MG63 (cell line): ENCODE data around the gene TAS2R19. TPM values are rescaled to one million over a fixed set of nuclear protein-coding genes. Genes with fewer than 3 reads are reported as not detected.
"Not testable (repeated sequence)": the region's sequence is repeated elsewhere in the genome, so short reads cannot be mapped to it uniquely, and the experiment has no call there.

Experiments used
- DNase-seq: peaks from one replicate; pipeline ENCODE4 v3.0.0-alpha.2; 2020
- H3K27me3 ChIP-seq: fragments of 250-450 bp; sonication (Bioruptor Pico); 2 replicates; pipeline ENCODE4 v1.5.1; 2020; ENCODE audit warnings: mild to moderate bottlenecking, moderate library complexity
- H3K36me3 ChIP-seq: fragments of 250-450 bp; sonication (Bioruptor Pico); 2 replicates; pipeline ENCODE4 v1.5.1; 2020; ENCODE audit warnings: mild to moderate bottlenecking, moderate library complexity
- H3K4me3 ChIP-seq: fragments of 250-450 bp; sonication (Bioruptor Pico); 2 replicates; pipeline ENCODE4 v1.5.1; 2020; ENCODE audit warnings: mild to moderate bottlenecking, moderate library complexity
- H3K9me3 ChIP-seq: fragments of 250-450 bp; sonication (Bioruptor Pico); 2 replicates; pipeline ENCODE4 v1.5.1; 2020; ENCODE audit warnings: mild to moderate bottlenecking, moderate library complexity
- total RNA-seq: library from RNA; depleted of rRNA; stranded (reverse); fragments of >200 nt; shearing (Covaris generic); gene quantifications from 2 replicates; pipeline ENCODE4 v1.2.3, GENCODE V29; 2014; ENCODE audit warnings: low replicate concordance; rRNA removed

Gene TAS2R19
- not detected in 2 replicates for total RNA-seq

- no peaks in the 10 kb centered on the region for H3K9me3 ChIP-seq
- H3K27me3 ChIP-seq, result no peaks in the 10 kb centered on the region
- no peak within 1 kb of the TSS for H3K4me3 ChIP-seq
- H3K36me3 ChIP-seq, result no peaks in the 10 kb centered on the region
- DNase-seq, result no peak
Observed at GRCh38 chr12:11022520-11022919, at the start of gene TAS2R19. Gene TAS2R19, minus strand, starts transcription at chr12:11022620. Its CDS starts 49 bp downstream, at chr12:11022571.

DNA sequence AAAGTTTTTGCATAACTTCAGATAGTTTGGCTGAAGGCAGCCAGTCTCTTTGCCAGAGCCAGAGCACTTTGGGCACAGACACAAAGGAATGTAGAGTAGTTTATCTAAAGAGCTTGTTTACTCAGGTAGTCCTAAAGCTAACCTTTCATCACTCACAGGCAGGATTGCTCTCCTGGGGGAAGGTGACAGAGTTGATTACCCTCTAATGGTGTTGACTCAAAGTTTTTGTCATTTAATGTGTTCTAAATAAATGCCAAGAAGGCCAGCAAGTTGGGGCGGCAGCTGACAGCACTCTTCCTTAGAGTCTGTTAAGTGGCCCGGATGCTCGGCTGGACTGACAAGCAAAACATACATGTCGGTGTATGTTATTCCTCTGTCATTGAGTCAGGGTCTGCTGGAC, 49.0 kb upstream of the TAS2R19 start:
- Histone ChIP-seq H3K4me3 (no peak overlapping the region), H3K27me3 (no peaks in the 10 kb centered on the region), H3K36me3 (0 out of 2 replicates have a peak, but pooled peaks cover 2% of the 10 kb centered on the region), H3K9me3 (no peaks in the 10 kb centered on the region)
- no peak for DNase-seq

- Histone ChIP-seq H3K9me3 (no peaks in the 10 kb centered on the region), H3K36me3 (0 out of 2 replicates have a peak, but pooled peaks cover 2% of the 10 kb centered on the region), H3K27me3 (no peaks in the 10 kb centered on the region), H3K4me3 (no peak overlapping the region)
- no peak for DNase-seq
Observed at GRCh38 chr12:11070999-11071398, 48.6 kb upstream of the TAS2R19 start.

DNA sequence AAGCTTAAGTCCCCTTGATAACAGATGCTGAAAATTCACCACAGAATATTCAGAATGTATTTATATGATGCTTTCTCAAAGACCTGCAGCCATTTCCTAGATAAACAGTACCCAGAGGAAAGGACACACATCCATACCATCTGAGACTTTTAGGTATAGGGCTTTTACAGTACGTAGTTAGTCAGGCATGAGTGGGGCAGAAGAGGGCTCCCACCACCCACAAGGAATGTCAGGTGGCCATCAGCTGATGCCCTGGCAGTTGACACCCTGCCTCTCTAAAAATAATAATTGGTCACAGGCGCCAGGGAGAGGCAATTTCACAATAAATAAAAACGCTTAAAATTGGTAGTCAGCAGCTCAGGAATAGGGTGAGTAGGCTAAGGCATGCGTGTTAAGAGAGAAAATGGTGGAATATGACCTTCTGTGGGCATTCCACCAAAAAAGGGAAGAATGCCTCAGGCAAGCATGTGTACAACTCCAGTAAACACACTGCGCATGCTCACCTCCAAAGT, 47.5 kb upstream of the TAS2R19 start:
- H3K9me3 ChIP-seq, result peaks cover 3% of the 10 kb centered on the region; the same call in 1 of the 2 replicates

DNA sequence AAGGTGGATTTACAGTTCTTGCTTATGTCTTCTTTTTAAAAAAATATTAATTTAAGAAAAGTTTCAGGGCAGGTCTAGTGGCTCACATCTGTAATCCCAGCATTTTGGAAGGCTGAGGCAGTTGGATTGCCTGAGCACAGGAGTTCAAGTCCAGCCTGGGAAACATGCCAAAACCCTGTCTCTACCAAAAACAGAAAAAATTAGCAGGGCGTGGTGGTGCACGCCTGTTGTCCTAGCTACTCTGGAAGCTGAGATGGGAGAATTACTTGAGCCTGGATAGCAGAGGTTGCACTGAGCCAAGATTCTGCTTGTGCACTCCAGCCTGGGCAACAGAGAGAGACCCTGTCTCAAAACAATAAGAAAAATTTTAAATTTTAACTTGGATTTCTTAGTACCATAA, 45.1 kb upstream of the TAS2R19 start:
- no peak overlapping the region for H3K4me3 ChIP-seq
- 0 out of 2 replicates have a peak, but pooled peaks cover 2% of the 10 kb centered on the region for H3K36me3 ChIP-seq
- H3K27me3 ChIP-seq, result no peaks in the 10 kb centered on the region
- DNase-seq, result peak; percentile 37
- H3K9me3 ChIP-seq, result peaks cover 3% of the 10 kb centered on the region; the same call in 1 of the 2 replicates

More for the DNA sequence above, 47.5 kb upstream of the TAS2R19 start:
- H3K27me3 ChIP-seq, result no peaks in the 10 kb centered on the region
- H3K4me3 ChIP-seq, result no peak overlapping the region
- 0 out of 2 replicates have a peak, but pooled peaks cover 2% of the 10 kb centered on the region for H3K36me3 ChIP-seq
- DNase-seq, result no peak

- not testable (repeated sequence) for H3K9me3 ChIP-seq, H3K4me3 ChIP-seq, H3K36me3 ChIP-seq, DNase-seq, H3K27me3 ChIP-seq
Observed at GRCh38 chr12:11062194-11062593, 39.8 kb upstream of the TAS2R19 start, which contains the start of gene TAS2R46. Gene TAS2R46, minus strand, starts transcription at chr12:11062294. Its CDS starts 0 bp downstream, at chr12:11062294.

GRCh38 chr12:11059784-11060183, 37.4 kb upstream of the TAS2R19 start:
- Histone ChIP-seq H3K9me3 (no peaks in the 10 kb centered on the region), H3K27me3 (no peaks in the 10 kb centered on the region), H3K36me3 (no peaks in the 10 kb centered on the region), H3K4me3 (no peak overlapping the region)
- DNase-seq, result no peak

GRCh38 chr12:11059041-11059440, 36.6 kb upstream of the TAS2R19 start:
- peaks cover under 1% of the 10 kb centered on the region; the same call in 1 of the 2 replicates for H3K9me3 ChIP-seq
- H3K27me3 ChIP-seq, result no peaks in the 10 kb centered on the region
- H3K4me3 ChIP-seq, result no peak overlapping the region
- no peak for DNase-seq
- H3K36me3 ChIP-seq, result no peaks in the 10 kb centered on the region

DNA sequence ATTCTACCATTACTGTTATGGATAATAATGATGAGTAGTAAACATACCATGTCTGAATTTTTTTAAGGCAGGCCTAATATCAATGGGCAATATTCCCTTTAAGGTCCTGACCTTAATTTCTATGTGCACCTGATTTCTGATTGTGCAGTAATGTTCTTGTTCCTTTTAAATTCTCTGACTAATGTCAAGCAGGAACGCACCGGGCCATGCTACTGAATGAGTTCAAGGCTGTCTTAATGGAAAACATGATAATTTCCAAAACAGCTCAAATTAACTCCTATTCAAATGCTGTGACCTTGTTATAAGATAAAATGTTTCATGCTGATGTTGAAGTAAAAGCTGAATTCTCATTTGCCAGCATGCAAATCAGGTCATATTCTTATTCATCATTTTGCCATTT, 32.9 kb upstream of the TAS2R19 start:
- Histone ChIP-seq H3K27me3 (no peaks in the 10 kb centered on the region), H3K36me3 (peaks cover 3% of the 10 kb centered on the region; the same call in 1 of the 2 replicates), H3K9me3 (peaks cover 7% of the 10 kb centered on the region), H3K4me3 (no peak overlapping the region)
- DNase-seq, result no peak

DNA sequence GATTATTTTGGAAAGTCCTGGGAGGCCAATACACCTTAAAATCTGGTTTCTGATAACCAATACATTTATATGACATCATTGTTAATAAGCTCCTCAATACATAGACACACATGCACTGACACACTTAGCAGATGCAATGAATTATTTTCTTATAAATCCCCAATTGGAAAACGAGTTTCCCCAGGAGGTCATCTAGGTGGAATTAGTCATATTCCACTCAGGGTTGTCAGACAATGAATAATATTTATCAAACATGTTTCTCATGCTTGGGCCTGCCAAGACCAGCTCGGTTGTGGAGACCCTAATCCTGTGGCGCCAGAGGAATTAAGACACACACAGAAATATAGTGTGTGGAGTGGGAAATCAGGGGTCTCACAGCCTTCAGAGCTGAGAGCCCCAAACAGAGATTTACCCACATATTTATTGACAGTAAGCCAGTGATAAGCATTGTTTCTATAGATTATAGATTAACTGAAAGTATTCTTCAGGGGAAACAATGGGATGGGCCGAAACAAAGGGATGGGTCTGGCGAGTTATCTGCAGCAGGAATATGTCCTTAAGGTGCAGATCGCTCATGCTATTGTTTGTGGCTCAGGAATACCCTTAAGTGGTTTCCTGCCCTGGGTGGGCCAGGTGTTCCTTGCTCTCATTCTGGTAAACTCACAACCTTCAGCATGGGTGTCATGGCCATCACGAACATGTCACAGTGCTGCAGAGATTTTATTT, 27.5 kb upstream of the TAS2R19 start:
- H3K4me3 ChIP-seq, H3K9me3 ChIP-seq, DNase-seq, H3K27me3 ChIP-seq: not testable (repeated sequence)
- H3K36me3 ChIP-seq, result peaks cover 11% of the 10 kb centered on the region

- not testable (repeated sequence) for H3K36me3 ChIP-seq, DNase-seq, H3K27me3 ChIP-seq, H3K4me3 ChIP-seq, H3K9me3 ChIP-seq
Observed at GRCh38 chr12:11041366-11041765, 18.9 kb upstream of the TAS2R19 start.

DNA sequence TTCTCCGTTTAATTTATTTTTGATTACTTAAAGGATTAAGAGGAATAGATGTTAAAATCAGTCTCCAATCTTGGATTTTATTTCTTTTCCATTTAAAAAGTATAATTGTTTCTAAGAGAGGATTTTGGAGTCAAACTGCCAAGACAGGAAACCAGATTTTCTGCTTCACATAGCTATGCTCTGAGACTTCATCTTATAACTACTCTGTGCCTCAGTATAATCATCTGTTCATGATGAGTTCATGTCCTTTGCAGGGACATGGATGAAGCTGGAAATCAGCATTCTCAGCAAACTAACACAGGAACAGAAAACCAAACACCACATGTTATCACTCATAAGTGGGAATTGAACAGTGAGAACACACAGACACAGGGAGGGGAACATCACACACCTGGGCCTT, 17.7 kb upstream of the TAS2R19 start:
- no peak for DNase-seq
- Histone ChIP-seq H3K9me3 (no peaks in the 10 kb centered on the region; the same call in 1 of the 2 replicates), H3K36me3 (peaks cover 8% of the 10 kb centered on the region; the same call in 1 of the 2 replicates), H3K4me3 (no peak overlapping the region), H3K27me3 (no peaks in the 10 kb centered on the region)

DNA sequence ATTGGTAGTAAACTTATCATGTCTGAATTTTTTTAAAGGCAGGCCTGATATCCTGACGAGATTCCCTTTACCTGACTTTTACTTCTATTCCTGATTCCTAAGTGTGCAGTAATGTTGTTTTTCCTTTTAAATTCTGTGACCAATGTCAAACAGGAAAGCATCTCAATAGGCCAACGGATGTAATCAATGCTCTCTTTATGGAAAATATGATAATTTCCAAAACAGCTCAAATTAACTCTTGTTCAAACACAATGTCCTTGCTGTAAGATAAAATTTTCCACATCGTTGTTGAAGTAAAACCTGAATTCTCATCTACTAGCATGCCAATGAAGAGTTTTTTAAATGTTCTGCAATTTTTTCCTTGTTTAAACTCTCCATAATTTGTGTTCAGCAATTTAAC, 16.8 kb upstream of the TAS2R19 start:
- DNase-seq, result no peak
- Histone ChIP-seq H3K27me3 (no peaks in the 10 kb centered on the region), H3K36me3 (peaks cover 8% of the 10 kb centered on the region; the same call in 1 of the 2 replicates)

GRCh38 chr12:11033959-11034358, 11.5 kb upstream of the TAS2R19 start:
- DNase-seq, H3K36me3 ChIP-seq, H3K4me3 ChIP-seq, H3K27me3 ChIP-seq, H3K9me3 ChIP-seq: not testable (repeated sequence)

More for the DNA sequence above, 16.8 kb upstream of the TAS2R19 start:
- Histone ChIP-seq H3K4me3 (no peak overlapping the region), H3K9me3 (no peaks in the 10 kb centered on the region; the same call in 1 of the 2 replicates)

- H3K9me3 ChIP-seq, result no peaks in the 10 kb centered on the region
- no peaks in the 10 kb centered on the region for H3K36me3 ChIP-seq
- no peak for DNase-seq
- no peak within 1 kb of the TSS for H3K4me3 ChIP-seq
- no peaks in the 10 kb centered on the region for H3K27me3 ChIP-seq
Observed at GRCh38 chr12:11031307-11031706, 8.9 kb upstream of the TAS2R19 start, which contains the start of gene TAS2R31. Gene TAS2R31, minus strand, starts transcription at chr12:11031407. Its CDS starts 72 bp downstream, at chr12:11031335.

DNA sequence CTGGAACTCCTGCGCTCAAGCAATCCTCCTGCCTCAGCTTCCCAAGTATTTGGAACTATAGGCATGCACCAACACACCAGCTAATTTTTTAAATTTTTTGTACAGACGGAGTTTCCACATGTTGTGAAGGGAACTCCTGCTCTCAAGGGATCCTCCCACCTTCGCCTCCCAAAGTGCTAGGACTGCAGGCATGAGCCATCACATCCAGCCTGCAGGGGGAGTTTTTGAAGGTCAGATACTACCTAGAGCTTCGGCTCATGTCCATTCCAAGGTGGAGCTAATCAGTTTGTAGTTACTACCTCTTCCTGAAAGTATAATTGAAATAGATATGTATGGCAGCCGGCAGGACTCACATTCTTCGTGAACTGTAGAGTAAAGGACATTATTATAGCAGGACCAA, 3.7 kb upstream of the TAS2R19 start:
- no peak overlapping the region for H3K4me3 ChIP-seq
- H3K9me3 ChIP-seq, result no peaks in the 10 kb centered on the region
- DNase-seq, result no peak
- no peaks in the 10 kb centered on the region for H3K36me3 ChIP-seq
- no peaks in the 10 kb centered on the region for H3K27me3 ChIP-seq

DNA sequence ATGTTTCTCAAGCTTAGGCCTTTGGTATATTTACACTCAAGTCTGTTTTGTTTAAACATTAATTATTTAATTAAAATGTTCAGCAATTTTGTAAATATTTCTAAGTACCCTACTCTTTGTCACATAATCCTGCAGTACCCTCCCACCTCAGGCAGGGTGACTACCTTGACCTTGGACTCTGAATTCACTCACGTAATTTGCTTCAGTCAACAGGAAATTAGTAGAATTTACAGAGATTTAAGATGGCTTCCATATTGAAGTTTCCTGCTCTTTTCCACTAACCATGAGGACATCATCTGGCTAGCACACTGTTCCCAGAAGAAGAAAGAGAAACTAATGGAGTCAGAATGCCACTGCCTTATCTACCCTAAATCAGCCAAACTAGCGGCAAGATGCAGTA, 967 bp upstream of the TAS2R19 start:
- Histone ChIP-seq H3K4me3 (no peak overlapping the region), H3K9me3 (no peaks in the 10 kb centered on the region), H3K36me3 (no peaks in the 10 kb centered on the region), H3K27me3 (no peaks in the 10 kb centered on the region)
- DNase-seq, result no peak
